DLD1 (cell line): Measurements from ENCODE around the gene PLEKHA8.

Experiments
- in situ Hi-C: cut with HindIII; loops from 2 replicates; pipeline ENCODE4 v1.10.0; 2017; ENCODE audit warnings: low sequenced_read_pairs

PLEKHA8 gene

DNA sequence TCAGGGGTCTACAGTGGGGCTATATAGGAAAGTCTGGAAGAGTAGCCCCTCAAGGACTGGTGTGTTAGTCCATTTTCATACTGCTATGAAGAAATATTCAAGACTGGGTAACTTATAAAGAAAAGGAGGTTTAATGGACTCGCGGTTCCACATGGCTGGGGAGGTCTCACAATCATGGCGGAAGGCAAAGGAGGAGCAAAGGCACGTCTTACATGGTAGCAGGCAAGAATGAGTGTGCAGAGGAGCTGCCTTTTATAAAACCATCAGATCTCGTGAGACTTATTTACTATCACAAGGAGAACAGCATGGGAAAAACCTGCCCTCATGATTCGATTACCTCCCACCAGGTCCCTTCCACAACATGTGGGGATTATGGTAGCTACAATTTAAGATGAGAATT, 4.7 kb upstream of the PLEKHA8 start:
- in situ Hi-C loops, result no loop called here

DNA sequence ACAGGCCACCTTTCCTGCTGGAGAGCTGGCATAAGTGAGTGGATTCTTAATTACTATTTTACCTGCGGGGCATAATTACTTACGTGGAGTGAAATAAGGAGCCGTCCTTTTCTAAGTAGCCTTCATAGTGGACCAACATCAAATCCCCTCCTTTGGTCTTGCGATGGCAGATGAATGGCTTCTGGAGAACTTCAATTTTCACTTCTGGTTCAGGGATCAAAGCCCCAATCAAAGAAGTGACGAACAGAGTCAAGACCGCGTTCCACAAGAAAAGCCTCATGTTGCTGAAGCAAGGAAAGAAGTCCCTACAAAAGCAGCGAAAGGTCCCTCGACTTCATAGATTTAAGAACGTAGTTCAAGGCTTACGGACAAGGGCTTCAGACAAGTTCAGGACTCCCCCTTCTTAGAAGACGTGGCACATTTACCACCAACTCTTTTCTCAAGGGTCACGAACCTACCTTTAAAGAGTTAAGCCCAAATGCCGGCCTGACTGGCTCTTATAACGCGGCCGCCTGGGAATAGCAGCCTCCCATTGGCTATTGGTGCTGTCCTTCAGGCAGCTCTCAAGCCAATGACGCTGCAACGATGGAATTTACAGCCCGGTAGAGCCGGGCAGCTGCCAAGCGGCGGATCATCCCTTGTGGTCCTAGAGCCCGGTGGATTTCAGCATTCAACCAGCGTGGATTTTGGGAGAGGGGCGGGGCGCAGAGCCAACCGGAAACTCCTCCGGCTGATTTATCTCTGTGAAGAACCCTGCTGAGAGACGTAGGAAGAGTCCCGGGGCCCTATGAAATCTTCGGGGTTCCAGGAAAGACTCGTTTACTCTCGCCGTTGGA, 1.8 kb upstream of the PLEKHA8 start, which contains the start of gene FKBP14:
Gene FKBP14 (minus strand): TSS at position 474 of the 836 bp plus-strand sequence. CDS start 194 bp downstream, at position 280.
- in situ Hi-C loops, result no loop called here

DNA sequence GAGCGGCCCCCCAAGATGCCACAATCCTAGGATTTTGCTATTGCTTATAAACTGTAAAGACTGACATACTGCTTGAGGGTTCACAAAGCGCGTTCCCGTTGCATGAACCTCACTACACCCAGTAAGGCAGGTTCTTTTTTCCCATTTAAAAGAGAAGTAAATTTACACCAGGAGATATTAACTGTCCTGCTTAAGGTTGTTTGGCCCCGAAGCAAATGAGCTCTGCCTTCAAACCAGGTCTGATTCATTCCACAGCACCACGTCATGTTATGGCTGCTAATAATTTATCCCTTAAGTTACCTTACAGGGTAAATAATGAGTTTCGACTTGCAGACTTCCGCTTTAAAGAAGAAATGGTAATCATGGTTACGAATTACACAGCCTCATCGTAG, 1.2 kb upstream of the PLEKHA8 start:
- in situ Hi-C loops, result no loop called here

DNA sequence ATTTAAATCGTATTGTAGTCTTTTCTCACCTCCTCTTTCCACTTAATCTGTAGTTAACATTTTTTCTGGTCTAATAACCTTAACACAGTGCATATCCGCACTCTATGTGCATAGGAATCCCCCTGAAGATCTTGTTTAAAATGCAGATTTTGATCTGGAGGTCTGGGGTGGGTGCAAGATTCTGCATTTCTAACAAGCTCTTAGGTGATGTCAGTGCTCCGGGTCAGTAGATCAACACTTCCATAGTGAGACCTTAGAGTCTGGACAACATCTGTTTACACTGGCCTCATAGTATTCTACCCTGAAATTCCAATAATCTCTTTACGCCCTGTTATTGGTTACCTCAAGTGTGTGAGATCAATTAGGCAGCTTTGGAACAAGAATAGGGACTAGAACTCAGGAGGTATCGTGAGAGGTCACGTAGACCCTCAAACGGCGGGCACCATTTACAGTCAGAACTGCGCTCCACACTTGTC, 434 bp upstream of the PLEKHA8 start:
- in situ Hi-C loops, result no loop called here

DNA sequence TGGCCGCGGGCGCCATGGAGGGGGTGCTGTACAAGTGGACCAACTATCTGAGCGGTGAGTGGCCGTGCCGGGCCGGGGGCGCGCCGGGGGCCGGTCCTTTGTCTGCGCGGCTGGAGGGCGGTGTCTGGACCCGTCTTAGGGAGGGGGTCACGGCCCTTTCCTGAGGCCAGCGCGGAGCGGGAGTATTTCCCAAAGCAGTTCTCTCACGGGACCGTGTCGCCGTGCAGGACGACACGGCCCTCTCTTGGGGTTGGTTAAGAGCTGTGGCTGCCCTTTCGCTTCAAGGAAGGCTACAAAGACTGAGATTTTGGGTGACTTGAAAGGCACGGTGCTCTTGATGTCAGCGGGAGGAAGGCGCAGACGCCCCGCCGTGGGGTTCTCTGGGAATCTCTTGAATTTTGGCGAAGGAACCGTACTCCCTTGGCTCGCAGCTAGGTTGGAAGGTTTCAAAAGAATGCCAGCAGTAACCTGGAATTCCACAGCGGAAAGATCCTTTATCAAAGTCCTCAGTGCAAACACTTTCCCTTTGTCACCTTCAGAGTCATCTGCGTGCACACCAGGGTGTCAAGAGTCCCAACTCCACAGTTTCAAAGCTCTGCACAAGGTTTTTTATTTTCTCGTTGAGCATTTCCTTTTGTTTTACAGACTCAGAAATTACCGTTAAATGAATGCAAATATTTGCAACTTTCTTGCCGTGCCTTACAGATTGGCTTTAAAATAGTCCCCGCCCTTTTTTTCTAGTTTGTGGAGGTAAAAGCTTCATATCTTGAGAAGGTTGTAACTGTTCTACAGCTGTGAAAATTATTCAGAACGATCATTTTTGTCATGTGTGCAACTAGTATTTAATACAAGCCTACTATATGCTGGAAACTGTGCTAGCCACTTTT, 780 bp downstream of the PLEKHA8 start:
- in situ Hi-C loops, result no loop called here

DNA sequence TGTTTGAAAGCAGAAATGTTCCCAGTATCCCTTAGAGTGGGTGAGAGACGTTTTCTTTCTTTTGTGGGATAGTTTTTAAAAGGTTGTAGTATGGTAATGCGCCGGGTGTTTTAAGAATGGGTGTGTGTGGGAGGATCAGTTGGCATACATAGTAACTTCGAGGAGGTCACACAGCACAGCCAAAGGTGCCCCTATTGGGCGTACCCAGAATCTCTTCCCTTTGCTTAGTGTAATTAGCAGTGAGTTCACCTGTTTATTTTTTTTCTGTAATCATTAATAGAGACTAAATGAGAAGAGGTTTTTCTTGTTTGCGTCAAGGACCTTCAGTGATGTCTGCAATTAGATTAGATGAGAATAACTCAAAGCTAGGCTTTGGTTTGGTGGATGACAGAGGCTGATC, 1.5 kb downstream of the PLEKHA8 start:
- in situ Hi-C loops, result no loop called here

DNA sequence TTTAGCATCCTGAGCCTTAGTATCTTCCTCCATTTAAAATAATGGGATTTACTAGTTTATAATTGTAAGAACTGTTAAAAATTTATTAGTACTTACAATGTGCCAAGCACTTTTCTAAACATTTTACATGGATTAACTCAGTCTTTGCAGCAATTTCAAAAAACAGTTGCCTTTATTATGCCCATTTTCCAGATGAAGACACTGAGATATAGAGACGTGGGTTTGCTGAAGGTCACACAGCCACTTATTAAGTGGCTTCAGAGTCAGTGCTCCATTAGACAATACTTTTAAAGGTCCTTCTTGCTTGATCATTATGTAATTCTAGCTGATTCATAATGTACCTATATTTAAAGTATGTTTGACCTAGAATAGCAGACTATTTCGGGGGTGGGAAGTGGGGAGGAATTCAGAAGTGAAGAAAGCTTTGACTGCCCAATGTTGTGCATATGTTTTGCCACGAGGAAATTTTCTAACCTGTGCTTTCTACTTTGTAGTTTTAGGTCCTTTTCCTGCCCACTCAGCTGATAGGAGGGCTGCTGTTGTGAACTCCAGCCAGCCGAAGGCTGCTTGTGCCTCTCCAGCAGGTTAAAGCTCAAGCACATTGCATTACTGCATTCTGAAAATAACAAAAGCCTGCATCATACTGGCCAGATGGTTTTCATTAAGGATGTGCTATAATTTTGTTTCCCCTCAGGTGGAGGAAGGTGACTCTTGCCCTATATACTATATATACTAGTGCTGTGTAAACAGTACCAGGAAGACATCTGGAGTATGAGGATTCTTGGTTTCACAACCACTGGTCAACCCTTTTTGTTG, 4.3 kb downstream of the PLEKHA8 start:
- in situ Hi-C loops, result no loop called here

DNA sequence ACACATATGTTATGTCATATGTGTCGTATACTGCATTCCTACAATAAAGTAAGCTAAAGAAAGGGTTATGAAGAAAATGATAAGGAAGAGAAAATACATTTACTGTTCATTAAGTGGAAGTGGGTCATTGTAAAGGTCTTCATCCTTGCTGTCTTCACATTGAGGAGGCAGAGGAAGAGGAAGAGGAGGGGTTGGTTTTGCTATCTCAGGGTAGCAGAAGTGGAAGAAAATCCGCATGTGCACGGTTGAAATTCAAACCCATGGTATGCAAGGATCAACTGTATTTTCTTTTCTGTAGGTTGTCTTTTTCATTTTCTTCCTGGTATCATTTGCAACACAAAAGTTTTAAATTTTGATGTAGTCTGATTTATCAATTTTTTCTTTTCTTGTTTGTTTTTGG, 6.3 kb downstream of the PLEKHA8 start:
- in situ Hi-C loops, result no loop called here

DNA sequence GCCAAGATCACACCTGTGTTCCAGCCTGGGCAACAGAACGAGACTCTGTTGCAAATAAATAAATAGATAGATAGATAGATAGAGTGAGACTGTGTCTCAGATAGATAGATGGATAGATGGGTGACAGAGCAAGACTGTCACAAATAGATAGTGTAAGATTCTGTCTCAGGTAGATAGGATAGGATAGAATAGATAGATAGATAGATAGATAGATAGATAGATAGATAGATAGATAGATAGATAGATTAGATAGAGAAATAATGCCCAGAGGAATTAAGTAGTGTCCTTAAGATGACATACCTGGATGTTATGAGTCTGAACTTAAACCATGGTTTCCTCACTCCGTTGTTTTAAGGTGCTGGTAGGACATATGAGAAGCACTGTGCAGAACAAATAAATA, 8.0 kb downstream of the PLEKHA8 start:
- in situ Hi-C loops, result no loop called here

DNA sequence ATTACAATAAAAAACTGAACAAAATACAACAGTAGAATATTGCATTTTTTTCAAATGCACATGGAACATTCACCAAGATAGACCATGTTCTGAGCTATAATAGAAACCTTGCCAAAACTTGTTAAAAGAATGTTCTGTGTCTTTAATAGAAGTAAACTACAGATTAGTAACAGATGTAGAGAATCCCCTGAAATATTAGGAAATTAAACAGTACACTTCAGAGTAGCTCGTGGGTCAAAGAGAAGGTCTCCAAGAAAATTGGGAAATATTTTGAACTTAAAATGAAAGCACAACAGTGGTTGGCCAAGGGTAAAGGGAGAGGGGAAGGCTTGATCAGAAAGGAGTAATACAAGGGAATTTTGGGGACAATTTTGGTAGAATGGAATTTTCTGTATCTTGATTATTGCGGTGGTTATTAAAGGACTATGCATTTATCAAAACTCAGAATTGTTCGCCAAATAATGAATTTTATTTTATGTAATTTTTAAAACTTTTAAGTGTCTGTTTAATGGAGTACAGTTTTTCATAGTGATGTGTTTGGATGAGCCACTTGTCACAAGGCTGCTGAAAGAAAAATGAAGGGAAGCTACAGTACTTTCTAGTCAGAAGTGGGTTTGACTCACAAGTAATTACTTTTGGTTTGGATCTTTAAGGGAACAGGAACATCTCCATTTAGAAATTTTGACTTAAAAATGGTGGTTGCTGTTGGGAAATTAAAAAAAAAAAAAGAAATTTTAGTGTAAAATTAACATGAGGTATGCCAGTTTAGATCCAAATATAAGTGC, 10.2 kb downstream of the PLEKHA8 start:
- in situ Hi-C loops, result no loop called here

DNA sequence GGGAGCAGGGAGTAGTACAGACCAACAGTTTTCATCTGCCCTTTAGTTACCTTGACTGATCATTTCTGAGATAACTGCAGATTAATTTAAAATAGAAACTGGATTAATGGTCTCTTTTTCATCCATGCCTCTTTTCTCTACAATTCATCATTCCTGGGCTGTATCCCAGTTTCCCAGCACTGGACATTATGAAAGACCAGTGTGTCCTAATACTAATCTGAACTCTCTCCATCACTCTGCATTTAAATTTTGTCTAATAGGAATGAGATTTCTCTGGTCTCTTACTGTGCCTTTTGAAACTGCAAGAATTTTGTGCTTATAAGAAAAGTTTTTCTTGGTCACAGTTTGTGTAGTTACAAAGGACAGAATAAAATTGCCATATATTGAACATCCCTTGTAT, 12.7 kb downstream of the PLEKHA8 start:
- in situ Hi-C loops, result no loop called here

DNA sequence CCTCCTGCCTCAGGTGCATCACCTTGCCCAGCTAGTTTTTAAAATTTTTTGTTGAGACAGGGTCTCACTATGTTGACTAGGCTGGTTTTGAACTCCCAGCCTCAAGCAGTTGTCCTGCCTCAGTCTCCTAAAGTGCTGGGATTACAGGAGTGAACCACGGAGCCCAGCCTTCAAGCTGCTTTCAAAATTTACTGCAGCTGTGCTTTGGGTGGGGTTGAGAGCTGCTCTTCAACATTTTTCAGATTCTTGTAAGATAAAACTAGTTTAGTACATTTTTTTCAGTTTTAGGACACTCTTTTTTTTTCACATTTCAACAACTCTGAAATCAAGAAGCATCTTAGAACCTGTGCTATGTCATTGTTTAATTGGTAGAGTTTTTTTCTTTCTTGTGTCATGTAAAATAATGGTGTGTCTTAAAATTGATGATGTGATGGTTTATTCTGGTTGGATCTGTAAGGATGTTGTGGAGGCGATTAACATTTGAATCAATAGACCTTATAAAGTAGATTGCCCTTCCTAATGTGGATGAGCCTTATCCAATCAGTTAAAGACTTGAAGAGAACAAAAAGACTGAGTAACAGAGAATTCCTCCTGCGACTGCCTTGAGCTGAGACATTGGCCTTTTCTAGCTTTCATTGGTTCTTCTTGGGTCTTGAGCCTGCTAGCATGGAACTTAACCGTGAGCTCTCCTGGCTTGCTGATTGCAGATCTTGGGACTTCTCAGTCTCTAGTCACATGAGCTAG, 13.5 kb downstream of the PLEKHA8 start:
- in situ Hi-C loops, result no loop called here

DNA sequence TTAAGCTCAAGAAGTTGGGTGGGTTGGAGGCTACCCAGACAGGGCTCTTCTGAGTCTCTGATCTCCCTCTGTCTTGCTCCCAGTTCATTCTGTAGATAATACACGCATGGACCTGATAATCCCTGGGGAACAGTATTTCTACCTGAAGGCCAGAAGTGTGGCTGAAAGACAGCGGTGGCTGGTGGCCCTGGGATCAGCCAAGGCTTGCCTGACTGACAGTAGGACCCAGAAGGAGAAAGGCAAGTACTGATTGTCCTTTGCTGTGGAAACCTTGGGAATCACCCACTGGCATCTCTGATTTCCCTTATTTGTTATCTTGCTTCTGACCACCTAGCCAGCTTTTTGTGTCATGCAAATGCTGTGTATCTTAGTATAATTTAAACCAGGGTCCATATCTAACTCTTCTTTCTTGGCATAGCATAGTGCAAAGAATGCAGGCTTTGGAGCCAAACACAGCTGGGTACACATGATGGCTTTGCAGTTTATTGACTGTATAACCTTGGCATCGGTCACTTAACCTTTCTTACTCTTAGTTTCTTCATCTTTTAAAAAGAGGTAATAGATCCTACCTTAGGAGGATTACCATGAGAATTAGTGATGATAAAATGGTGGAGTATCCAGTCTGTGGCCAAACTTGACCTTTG, 18.0 kb downstream of the PLEKHA8 start:
- in situ Hi-C loops, result no loop called here

DNA sequence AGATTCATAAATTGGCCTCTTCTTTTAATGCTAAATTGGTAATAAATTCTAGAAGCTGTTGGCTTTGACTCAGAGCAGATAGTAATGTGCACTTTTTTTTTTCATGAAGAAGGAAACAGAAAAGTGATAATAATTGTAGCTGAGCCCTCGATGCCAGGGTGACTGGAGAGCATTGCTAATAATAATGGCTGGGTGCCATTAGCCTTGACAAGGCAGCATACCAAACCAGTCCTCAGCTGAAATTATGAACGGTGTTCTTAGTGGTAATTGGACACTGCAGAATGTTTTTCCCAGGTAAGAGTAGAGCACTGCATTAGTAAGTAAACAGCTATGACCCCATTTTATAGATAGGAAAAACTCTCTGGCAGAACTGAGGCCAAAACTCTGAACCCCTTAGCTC, 18.9 kb downstream of the PLEKHA8 start:
- in situ Hi-C loops, result no loop called here

DNA sequence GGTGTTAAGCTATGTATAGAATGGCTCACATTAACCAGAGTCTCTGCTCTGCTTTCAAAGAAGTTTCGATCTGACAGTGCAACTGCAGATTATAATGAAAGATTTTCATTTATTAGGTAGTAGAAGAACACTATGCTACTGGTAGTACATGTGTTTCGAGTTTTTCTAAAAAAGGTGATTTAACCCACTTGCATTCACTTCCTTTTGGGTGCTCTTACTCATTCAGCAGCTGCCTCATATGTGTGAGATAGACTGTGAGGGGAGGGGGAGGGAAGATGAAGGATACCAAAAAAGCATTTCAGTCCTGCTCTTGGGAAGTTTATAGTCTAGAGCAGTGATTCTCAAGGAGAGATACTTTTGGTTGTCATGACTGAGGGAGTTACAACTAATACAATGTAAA, 20.4 kb downstream of the PLEKHA8 start:
- in situ Hi-C loops, result no loop called here

DNA sequence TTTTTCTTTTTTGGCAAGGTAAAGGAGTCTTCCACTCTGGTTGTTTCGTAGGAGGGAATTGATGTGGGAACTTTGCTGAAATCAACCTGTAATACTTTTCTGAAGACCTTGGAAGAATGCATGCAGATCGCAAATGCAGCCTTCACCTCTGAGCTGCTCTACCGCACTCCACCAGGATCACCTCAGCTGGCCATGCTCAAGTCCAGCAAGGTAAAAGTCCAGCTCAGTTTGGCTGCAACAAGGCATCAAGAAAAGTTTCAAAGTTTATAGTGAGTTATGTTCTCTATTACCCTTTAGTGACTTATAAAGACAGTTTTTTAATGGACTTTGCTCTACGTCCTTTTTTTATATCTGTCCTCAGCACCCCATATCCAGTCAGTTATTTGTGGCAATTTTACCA, 21.0 kb downstream of the PLEKHA8 start:
- in situ Hi-C loops, result no loop called here

DNA sequence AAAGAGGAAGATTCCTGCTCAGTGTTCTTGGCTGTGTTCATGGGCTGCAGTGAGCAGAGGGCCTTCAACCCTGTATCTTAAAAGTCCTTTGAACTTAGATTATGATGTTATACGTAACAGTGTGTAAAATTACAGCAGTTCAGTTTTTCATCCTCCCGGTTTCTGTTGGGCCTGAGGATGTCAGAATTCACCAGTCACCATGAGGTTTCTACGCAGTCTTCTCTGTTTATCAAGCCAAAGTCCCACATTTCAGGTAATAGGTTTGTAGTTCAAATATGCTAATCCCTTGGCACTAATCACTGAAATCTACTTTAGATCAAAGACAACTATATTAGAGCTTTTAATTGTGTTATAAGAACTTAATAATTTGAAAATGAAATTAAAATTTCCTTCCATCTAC, 24.9 kb downstream of the PLEKHA8 start:
- in situ Hi-C loops, result loop anchor here (25.0 kb wide), 1 partner anchor 191 kb away; no protein-coding TSS in a partner anchor

DNA sequence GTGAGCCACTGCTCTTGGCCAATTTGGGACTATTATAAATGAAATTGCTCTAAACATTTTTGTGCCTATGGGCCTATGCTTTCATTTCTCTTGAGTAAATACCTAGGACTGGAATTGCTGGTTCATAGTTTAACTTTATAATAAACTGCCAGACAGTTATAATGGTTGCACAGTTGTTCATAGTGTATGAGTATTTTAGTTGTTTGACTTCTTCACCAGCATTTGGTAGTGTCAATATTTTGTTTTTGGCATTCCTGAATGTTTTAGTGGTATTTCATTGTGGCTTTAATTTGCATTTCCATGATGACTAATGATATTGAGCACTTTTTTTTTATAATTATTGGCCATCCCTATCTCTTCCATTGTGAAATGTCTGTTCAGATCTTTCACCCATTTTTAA, 29.5 kb downstream of the PLEKHA8 start:
- in situ Hi-C loops, result loop anchor here (25.0 kb wide), 1 partner anchor 195 kb away; no protein-coding TSS in a partner anchor

DNA sequence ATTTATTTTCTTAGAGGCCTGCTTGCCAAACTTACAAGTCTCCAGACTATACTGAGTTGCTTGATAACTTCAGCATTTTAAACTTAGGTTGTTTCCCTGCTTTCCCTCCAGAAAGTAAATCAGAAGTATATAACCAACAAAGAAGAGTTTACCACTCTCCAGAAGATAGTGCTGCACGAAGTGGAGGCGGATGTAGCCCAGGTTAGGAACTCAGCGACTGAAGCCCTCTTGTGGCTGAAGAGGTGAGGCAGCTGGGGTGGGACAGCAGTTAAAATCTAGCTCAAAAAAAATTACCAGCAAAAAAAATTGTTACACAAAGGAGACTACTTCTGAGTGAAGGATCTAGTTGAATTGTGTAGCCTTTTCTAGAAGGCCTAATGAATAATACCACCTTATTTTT, 33.6 kb downstream of the PLEKHA8 start:
- in situ Hi-C loops, result loop anchor here (25.0 kb wide), 1 partner anchor 199 kb away; no protein-coding TSS in a partner anchor
